PFSK-1 (cell line): ENCODE data around the gene TOGARAM1.

Experiments
- FOXP2 ChIP-seq: optimal IDR thresholded peaks from 2 replicates; pipeline ENCODE3; 2011; ENCODE audit warnings: borderline replicate concordance, control low read depth, inconsistent platforms; ENCODE audit not compliant: insufficient read depth; ENCODE audit errors: extremely low read length, extremely low read depth
- POLR2AphosphoS5 ChIP-seq: IDR thresholded peaks from 2 replicates; pipeline ENCODE4 v1.6.1; 2012; ENCODE audit warnings: low read depth, mild to moderate bottlenecking, control low read depth, low read length, moderate library complexity
- REST ChIP-seq, 2 experiments: IDR thresholded peaks; 2 replicates each; pipeline versions ENCODE4 v1.6.1 to v1.8.0; 2011 to 2012; ENCODE audit warnings: low read depth in 2 of 2, low read length in 2 of 2, control low read depth in 1 of 2, inconsistent platforms in 1 of 2, mild to moderate bottlenecking in 1 of 2, moderate library complexity in 1 of 2; ENCODE audit not compliant: insufficient read depth in 1 of 2
- SIN3A ChIP-seq: IDR thresholded peaks from 2 replicates; pipeline ENCODE4 v1.6.1; 2012; ENCODE audit warnings: mild to moderate bottlenecking, low read length, moderate library complexity, borderline replicate concordance; ENCODE audit not compliant: insufficient read depth
- TAF1 ChIP-seq: IDR thresholded peaks from 2 replicates; pipeline ENCODE4 v1.6.1; 2012; ENCODE audit warnings: low read length, control low read depth, borderline replicate concordance; ENCODE audit not compliant: insufficient read depth

Gene TOGARAM1

GRCh38 chr14:45104561-45104960, 142.6 kb downstream of the TOGARAM1 start:
- TF ChIP-seq POLR2AphosphoS5 (no peak), TAF1 (no peak), FOXP2 (no peak), SIN3A (no peak), REST (IDR thresholded peaks at IDR 0.05; ENCODE audit: insufficient read depth in 1 of 2, low read depth in 2 of 2, low read length in 2 of 2) (no peak)

GRCh38 chr14:45112896-45113781, 151.1 kb downstream of the TOGARAM1 start:
- TF ChIP-seq REST (IDR thresholded peaks at IDR 0.05; ENCODE audit: insufficient read depth in 1 of 2, low read depth in 2 of 2, low read length in 2 of 2) (no peak), FOXP2 (no peak)

- TF ChIP-seq FOXP2 = no peak
- TF ChIP-seq POLR2AphosphoS5 = no peak
- TF ChIP-seq REST (IDR thresholded peaks at IDR 0.05; ENCODE audit: insufficient read depth in 1 of 2, low read depth in 2 of 2, low read length in 2 of 2) = no peak
Measured at GRCh38 chr14:45114327-45114726, 152.3 kb downstream of the TOGARAM1 start.

- no peak for TF ChIP-seq REST (IDR thresholded peaks at IDR 0.05; ENCODE audit: insufficient read depth in 1 of 2, low read depth in 2 of 2, low read length in 2 of 2)
- TF ChIP-seq FOXP2 = no peak
- no peak for TF ChIP-seq TAF1
- TF ChIP-seq POLR2AphosphoS5 = no peak
Measured at GRCh38 chr14:45118594-45118993, 156.6 kb downstream of the TOGARAM1 start.

- TF ChIP-seq POLR2AphosphoS5 (no peak), TAF1 (no peak), REST (IDR thresholded peaks at IDR 0.05; ENCODE audit: insufficient read depth in 1 of 2, low read depth in 2 of 2, low read length in 2 of 2) (no peak), SIN3A (no peak), FOXP2 (no peak)
Measured at GRCh38 chr14:45120096-45120495, 158.1 kb downstream of the TOGARAM1 start.
